GM10266 (cell line): ENCODE data around the gene KRTAP2-4.
"Not testable (repeated sequence)": the region's sequence is repeated elsewhere in the genome, so short reads cannot be mapped to it uniquely, and the experiment has no call there.

Experiments used
- DNase-seq: peaks from one replicate; pipeline ENCODE4 v3.0.0; 2012; ENCODE audit errors: extremely low spot score
- CTCF ChIP-seq: IDR thresholded peaks from 2 replicates; pipeline ENCODE4 v1.5.1; 2012; ENCODE audit warnings: mild to moderate bottlenecking, low read depth; ENCODE audit not compliant: control insufficient read depth, insufficient read depth; ENCODE audit errors: missing control alignments

Gene KRTAP2-4

GRCh38 chr17:41098481-41098880 is 32.8 kb upstream of the KRTAP2-4 start:
- no peak for TF ChIP-seq CTCF
- DNase-seq = no peak

- no peak for TF ChIP-seq CTCF
- no peak for DNase-seq
Measured at GRCh38 chr17:41098042-41098441, 32.4 kb upstream of the KRTAP2-4 start, which contains the start of gene KRTAP4-8. TSS of gene KRTAP4-8 (minus strand) at chr17:41098142. CDS start at chr17:41098084, 58 bp downstream.

- DNase-seq = no peak
- no peak for TF ChIP-seq CTCF
Measured at GRCh38 chr17:41096055-41096454, 30.4 kb upstream of the KRTAP2-4 start.

GRCh38 chr17:41088760-41089352 is 23.2 kb upstream of the KRTAP2-4 start:
- not testable (repeated sequence) for DNase-seq

GRCh38 chr17:41084100-41084856 is 18.6 kb upstream of the KRTAP2-4 start, which contains the start of gene KRTAP4-7:
TSS of gene KRTAP4-7 (plus strand) at chr17:41084150. CDS start at chr17:41084207, 57 bp downstream.
- DNase-seq = not testable (repeated sequence)

- DNase-seq = not testable (repeated sequence)
Measured at GRCh38 chr17:41083427-41083826, 17.7 kb upstream of the KRTAP2-4 start.

GRCh38 chr17:41082626-41083025 is 16.9 kb upstream of the KRTAP2-4 start:
- no peak for DNase-seq
- no peak for TF ChIP-seq CTCF

- TF ChIP-seq CTCF = no peak
- no peak for DNase-seq
Measured at GRCh38 chr17:41076788-41077187, 11.1 kb upstream of the KRTAP2-4 start.

- no peak for DNase-seq
- no peak for TF ChIP-seq CTCF
Measured at GRCh38 chr17:41073676-41074075, 8.0 kb upstream of the KRTAP2-4 start.
